GM12872 (cell line): ENCODE measurements around the gene KCNJ8.

Experiments
- TF ChIP-seq, protein P1 (sequence below): IDR thresholded peaks from 3 replicates; pipeline ENCODE4 v1.5.1; 2011; ENCODE audit warnings: low read depth, mild to moderate bottlenecking, low read length, moderate library complexity; ENCODE audit not compliant: insufficient read depth

The KCNJ8 gene

DNA sequence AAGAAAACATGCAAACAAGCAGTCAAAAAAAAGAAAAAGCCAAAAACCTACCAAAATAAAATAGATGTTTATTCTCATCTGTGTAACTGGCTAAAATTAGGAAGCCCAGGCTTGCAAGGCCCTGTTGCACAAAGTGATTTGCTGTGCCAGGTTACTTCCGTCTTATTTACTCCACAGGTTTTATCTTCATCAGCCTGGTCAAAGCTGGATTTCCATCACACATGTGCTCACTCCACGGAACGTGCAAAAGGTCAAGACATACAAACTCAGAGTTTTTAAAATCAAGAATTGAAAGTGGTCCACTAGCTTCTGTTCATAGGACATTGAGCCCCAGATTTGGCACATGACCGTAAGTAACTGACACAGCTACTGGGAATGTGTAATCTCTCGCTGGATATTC, 14.8 kb downstream of the KCNJ8 start:
- TF ChIP-seq, protein P1, sequence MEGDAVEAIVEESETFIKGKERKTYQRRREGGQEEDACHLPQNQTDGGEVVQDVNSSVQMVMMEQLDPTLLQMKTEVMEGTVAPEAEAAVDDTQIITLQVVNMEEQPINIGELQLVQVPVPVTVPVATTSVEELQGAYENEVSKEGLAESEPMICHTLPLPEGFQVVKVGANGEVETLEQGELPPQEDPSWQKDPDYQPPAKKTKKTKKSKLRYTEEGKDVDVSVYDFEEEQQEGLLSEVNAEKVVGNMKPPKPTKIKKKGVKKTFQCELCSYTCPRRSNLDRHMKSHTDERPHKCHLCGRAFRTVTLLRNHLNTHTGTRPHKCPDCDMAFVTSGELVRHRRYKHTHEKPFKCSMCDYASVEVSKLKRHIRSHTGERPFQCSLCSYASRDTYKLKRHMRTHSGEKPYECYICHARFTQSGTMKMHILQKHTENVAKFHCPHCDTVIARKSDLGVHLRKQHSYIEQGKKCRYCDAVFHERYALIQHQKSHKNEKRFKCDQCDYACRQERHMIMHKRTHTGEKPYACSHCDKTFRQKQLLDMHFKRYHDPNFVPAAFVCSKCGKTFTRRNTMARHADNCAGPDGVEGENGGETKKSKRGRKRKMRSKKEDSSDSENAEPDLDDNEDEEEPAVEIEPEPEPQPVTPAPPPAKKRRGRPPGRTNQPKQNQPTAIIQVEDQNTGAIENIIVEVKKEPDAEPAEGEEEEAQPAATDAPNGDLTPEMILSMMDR, result no peak

DNA sequence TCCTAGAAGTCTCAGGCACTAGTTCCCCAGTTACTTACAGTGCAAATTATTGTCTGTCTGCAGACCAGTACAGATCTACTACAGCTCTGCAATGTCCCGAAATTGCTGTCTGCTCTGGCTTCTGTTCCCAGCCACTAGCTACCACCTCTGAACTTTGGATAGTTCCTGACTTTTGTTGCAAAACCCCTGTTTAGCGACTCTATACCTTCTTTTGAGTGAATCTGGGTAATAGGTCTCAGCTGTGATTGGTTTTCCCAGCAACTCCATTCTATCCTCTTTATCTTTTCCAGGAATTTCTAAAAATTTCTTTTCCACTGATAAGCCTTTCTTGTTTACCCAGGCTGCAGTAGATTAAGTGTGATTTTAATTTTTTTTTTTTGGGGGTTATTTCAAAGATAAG, 16.8 kb downstream of the KCNJ8 start:
- TF ChIP-seq, protein P1, result no peak

DNA sequence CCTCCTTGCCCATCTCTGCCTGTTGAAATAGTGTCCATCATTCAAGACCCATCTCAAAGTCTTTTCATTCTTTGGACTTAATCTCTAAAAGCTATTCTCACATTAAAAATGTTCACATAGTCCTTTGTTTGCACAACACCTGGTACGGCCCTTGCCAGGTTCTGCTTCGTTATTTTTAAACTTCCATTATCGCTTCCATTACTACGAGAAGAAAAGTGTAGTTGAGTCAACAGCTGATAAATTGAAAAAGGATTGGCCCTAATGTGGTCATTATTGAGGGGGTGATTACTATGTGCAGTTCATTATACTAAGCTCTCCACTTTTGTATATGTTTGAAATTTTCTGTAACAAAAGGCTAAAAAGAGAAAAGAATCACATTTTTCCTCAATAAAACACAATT, 17.8 kb downstream of the KCNJ8 start:
- TF ChIP-seq, protein P1, result no peak

DNA sequence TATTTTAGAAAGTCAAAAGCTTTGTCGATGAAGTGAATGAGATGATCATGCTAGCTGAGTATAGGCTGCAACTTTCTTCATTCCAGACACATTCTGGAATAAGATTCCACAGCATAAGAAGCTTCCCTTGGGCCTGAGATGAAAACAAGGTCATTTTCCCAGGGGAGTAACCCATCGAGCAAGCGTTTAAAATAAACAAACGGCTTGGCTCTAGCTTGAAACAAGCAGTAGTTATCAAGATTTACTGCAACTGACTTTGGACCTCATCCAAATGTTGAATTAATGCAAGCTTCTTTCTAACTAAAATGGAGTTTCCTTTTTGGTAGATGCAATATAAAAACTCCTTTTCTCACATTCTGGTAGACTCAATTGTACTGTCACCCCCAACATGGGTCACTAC, 23.0 kb downstream of the KCNJ8 start:
- TF ChIP-seq, protein P1, result no peak

DNA sequence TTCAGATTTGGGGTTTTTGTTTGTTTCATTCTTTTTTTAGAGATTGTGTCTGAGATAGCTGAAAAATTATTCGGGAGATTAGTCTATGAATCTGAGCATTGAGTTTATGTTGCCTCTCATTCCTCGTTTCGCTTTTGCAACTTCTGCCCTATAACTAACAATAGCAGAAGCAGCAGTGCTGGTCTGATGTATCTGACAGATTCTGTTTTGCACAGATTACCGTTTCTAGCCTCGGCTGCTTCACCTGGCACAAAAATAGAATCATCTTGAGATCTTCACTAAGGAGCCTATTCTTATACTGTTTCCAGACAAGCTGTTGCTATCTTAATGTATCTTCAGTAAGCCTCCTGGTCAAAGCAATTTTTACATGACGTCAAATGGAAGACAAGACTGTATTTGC, 29.2 kb downstream of the KCNJ8 start:
- TF ChIP-seq, protein P1, result no peak

DNA sequence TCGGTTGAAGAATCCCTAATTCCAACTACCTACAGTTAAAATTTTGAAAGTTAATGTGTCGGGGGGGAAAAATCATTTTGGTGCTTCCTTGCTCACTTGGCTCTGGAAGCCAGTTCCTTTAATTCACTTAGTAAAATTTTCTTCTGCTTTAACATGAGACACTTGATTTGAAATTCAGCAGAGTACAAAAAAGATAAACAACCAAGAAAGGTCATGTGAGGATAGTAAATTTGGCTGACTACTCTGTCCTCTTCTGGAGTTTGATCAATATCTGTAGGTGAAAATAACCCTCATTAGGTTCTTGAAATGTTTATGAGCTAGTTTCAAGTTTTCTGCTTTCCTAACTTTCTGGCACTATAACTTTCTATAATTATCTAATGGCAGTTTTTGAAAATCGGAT, 43.4 kb downstream of the KCNJ8 start:
- TF ChIP-seq, protein P1, result no peak

DNA sequence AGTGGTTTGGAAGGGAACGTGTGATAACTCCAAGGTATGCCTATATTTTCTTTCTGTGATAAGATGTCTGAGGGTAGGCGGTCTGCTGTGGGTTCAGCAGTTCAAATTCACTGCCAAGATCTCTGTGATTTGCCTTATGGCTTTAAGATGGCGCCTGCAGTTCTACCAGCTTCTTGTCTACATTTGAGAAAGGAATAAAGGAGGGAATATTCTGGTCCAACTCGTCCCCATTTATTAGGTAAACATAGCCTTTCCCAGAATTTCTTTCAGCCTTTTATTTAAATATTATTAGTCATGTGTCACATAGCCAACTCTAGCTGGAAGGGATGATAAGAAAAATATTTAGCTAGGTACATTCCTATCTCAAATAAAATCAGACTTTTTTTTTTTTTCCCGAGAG, 48.8 kb downstream of the KCNJ8 start:
- TF ChIP-seq, protein P1, result no peak

DNA sequence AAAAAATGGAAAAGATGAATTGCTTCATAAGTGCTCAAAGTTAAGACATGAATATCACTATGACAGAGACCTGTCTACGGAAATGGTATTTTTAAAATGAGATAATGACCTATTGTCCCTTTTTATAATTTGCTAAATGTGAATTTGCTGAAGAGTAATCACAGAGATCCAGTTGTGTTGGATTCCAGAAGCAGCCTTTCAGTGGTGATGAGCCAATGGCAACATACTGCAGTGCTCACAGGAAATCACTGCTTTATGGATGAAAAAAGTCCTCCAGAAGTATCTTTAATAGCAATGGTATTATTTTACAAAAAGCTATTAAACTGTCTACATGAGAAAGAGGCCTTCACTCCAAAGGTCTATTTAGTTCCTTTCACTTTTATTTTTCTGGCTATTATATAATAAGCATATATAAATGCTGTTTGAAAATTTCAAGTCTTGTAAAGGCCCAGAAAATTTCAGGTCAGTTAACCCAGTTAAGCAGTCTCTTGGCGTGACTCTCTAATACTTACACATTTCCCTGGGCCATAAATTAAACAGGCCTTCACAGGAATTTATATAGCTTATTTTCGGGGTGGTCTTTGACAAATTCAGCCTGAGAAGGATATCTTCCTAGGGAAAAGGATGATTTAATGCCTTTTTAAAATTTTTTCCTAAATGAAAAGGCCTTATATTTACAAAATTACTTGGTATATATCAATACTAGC, 55.4 kb downstream of the KCNJ8 start:
- TF ChIP-seq, protein P1, result no peak
